Lung microvascular endothelial cell (primary cell): ENCODE measurements around the gene MPZL3. TPM values are rescaled to one million over a fixed set of nuclear protein-coding genes. Genes with fewer than 3 reads are reported as not detected.
A peak's percentile ranks its signal among the peaks of the same experiment; 100 is the strongest.
"Not testable (repeated sequence)": the region's sequence is repeated elsewhere in the genome, so short reads cannot be mapped to it uniquely, and the experiment has no call there.

Experiments used
- DNase-seq, 2 donors: peaks; one replicate each; pipeline versions ENCODE4 v3.0.0 to v3.0.0-alpha.2; 2010; ENCODE audit warnings: low read depth in 2 of 2
- total RNA-seq: library from RNA; depleted of rRNA; stranded (reverse); fragments of >200 nt; gene quantifications from 2 replicates; pipeline ENCODE4 v1.2.1, GENCODE V29; 2014

Gene MPZL3
- total RNA-seq, 1 donor from 2014 or later, result 1.4 TPM

- no peak for DNase-seq
Observed at GRCh38 chr11:118212781-118213191, 39.4 kb downstream of the MPZL3 start.

GRCh38 chr11:118212131-118212725 is 39.9 kb downstream of the MPZL3 start:
- no peak for DNase-seq

- peak in 1 of 2 donors; percentile 49 for DNase-seq
Observed at GRCh38 chr11:118211006-118211405, 41.2 kb downstream of the MPZL3 start.

GRCh38 chr11:118210323-118210722 is 41.8 kb downstream of the MPZL3 start:
- DNase-seq, result no peak

GRCh38 chr11:118209033-118209432 is 43.1 kb downstream of the MPZL3 start:
- DNase-seq, result no peak

- DNase-seq, result peak in 1 of 2 donors; percentile 65
Observed at GRCh38 chr11:118207079-118207478, 45.1 kb downstream of the MPZL3 start.

GRCh38 chr11:118206391-118207031 is 45.7 kb downstream of the MPZL3 start:
- DNase-seq, result peak in 1 of 2 donors; percentile 23

GRCh38 chr11:118205606-118206378 is 46.4 kb downstream of the MPZL3 start:
- no peak for DNase-seq

GRCh38 chr11:118202599-118203422 is 49.4 kb downstream of the MPZL3 start:
- no peak for DNase-seq

- no peak for DNase-seq
Observed at GRCh38 chr11:118201966-118202365, 50.2 kb downstream of the MPZL3 start.

- DNase-seq, result no peak
Observed at GRCh38 chr11:118200901-118201680, 51.1 kb downstream of the MPZL3 start.

- DNase-seq, result no peak
Observed at GRCh38 chr11:118200497-118200896, 51.7 kb downstream of the MPZL3 start.

- DNase-seq, result no peak
Observed at GRCh38 chr11:118199135-118199534, 53.0 kb downstream of the MPZL3 start.

- peak; percentile 70 to 81 for DNase-seq
Observed at GRCh38 chr11:118198370-118198769, 53.8 kb downstream of the MPZL3 start.

GRCh38 chr11:118194835-118195627 is 57.1 kb downstream of the MPZL3 start:
- peak; percentile 60 to 82 for DNase-seq

- no peak for DNase-seq
Observed at GRCh38 chr11:118193910-118194566, 58.1 kb downstream of the MPZL3 start.

GRCh38 chr11:118192817-118193216 is 59.3 kb downstream of the MPZL3 start:
- not testable (repeated sequence) for DNase-seq

GRCh38 chr11:118190942-118191506 is 61.1 kb downstream of the MPZL3 start:
- DNase-seq, result not testable (repeated sequence)
